ENCODE measurements around the gene DCAF11. TPM values are rescaled to one million over a fixed set of nuclear protein-coding genes. Genes with fewer than 3 reads are reported as not detected.

DCAF11 gene
- total RNA-seq, 1 donor from 2014 or later: 30.7 TPM

DNA sequence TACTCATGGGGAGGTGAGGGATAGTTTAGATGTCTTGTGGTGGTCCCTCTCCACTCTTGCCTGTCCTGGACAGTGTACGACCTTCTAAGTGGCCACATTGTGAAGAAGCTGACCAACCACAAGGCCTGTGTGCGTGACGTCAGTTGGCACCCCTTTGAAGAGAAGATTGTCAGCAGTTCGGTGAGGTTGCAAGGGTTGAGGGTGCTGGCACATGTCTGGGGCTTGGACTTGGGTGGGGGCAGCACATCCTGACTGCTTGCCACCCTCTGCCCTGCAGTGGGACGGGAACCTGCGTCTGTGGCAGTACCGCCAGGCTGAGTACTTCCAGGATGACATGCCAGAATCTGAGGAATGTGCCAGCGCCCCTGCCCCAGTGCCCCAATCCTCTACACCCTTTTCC lies 8.3 kb downstream of the DCAF11 start:
- Mint-ChIP-seq H3K27ac (ENCODE audit: unreplicated experiment) (no peak overlapping the region), H3K36me3 (ENCODE audit: low read depth) (peaks cover 27% of the 10 kb centered on the region), H3K4me3 (ENCODE audit: unreplicated experiment) (no peak overlapping the region)

DNA sequence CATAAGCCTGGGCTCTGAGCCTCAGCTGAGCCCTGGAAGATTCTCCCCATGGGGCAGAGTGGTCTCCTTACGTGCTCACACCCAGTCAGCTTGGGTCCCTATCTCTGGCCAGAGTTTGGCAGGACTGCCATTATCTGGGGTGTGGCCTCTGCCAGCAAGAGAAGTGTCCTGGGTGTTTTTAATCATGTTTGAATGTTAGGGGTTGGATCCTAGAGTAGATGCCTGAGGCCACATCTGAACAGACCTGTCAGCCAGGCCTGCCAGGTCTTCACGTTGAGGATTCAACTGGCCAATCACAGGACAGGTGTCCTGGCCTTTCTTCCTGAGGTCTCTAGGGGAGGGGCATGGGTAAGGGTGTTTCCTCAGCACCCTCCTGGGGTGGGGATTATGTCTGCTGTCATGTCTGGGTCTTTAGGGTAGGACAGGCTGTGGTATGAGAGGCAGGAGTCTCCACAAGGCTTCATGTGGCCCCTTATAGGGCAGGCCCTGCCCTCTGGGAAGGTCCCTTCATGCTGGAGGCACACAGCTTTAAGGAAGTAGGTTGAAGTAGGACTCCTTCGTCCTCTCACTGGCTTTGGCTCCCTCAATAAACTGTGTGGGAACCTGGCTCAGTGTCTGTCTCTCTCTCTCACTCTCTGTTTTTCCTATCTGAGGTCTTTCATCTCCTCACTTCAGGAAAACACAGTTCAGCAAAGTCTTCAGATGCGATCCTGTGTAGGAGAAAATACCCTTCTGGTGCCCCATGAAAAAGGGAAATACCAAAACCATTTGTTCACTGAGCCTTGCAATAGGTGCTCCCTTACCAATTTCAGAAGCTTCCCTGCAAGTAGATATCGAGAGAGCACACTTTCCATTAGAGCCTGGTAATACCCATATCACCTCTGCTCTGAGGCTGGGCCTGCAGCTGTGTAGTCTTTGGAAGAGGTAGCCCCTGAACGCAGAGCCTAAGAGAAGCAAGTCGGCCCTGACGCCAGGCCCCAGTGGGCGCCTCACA lies 9.1 kb downstream of the DCAF11 start:
- H3K4me3 Mint-ChIP-seq (ENCODE audit: unreplicated experiment): no peak overlapping the region
- no peaks in the 10 kb centered on the region for H3K27me3 Mint-ChIP-seq (ENCODE audit: low read depth)
- H3K36me3 Mint-ChIP-seq (ENCODE audit: low read depth): peaks cover 20% of the 10 kb centered on the region
- no peaks in the 10 kb centered on the region for H3K9me3 Mint-ChIP-seq (ENCODE audit: low read depth)
- H3K4me1 Mint-ChIP-seq (ENCODE audit: low read depth): no peaks in the 10 kb centered on the region
- TF ChIP-seq, protein P1, sequence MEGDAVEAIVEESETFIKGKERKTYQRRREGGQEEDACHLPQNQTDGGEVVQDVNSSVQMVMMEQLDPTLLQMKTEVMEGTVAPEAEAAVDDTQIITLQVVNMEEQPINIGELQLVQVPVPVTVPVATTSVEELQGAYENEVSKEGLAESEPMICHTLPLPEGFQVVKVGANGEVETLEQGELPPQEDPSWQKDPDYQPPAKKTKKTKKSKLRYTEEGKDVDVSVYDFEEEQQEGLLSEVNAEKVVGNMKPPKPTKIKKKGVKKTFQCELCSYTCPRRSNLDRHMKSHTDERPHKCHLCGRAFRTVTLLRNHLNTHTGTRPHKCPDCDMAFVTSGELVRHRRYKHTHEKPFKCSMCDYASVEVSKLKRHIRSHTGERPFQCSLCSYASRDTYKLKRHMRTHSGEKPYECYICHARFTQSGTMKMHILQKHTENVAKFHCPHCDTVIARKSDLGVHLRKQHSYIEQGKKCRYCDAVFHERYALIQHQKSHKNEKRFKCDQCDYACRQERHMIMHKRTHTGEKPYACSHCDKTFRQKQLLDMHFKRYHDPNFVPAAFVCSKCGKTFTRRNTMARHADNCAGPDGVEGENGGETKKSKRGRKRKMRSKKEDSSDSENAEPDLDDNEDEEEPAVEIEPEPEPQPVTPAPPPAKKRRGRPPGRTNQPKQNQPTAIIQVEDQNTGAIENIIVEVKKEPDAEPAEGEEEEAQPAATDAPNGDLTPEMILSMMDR (IDR thresholded peaks at IDR 0.05): no peak
- no peak overlapping the region for H3K27ac Mint-ChIP-seq (ENCODE audit: unreplicated experiment)
- DNase-seq (ENCODE audit: low spot score): no peak

More for the DNA sequence above, 8.3 kb downstream of the DCAF11 start:
- no peak for DNase-seq (ENCODE audit: low spot score)
- Mint-ChIP-seq H3K4me1 (ENCODE audit: low read depth) (no peaks in the 10 kb centered on the region), H3K9me3 (ENCODE audit: low read depth) (no peaks in the 10 kb centered on the region), H3K27me3 (ENCODE audit: low read depth) (no peaks in the 10 kb centered on the region)
- TF ChIP-seq, protein P1 (IDR thresholded peaks at IDR 0.05): no peak

DNA sequence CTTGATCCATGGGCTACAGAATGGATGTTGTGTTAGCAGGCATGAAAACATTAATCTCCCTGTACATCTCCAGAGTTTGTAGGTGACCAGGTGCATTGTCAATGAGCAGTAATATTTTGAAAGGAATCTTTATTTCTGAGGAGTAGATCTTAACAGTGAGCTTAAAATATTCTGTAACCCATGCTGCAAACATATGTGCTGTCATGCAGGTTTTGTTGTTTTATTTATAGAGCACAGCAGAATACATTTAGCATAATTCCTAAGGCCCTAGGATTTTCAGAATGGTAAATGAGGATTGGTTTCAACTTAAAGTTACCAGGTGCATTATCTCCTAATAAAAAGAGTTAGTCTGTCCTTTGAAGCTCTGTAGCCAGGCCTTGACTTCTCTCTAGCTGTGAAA lies 12.4 kb downstream of the DCAF11 start:
- Mint-ChIP-seq H3K36me3 (ENCODE audit: low read depth) (peaks cover 10% of the 10 kb centered on the region), H3K27me3 (ENCODE audit: low read depth) (no peaks in the 10 kb centered on the region), H3K4me1 (ENCODE audit: low read depth) (no peaks in the 10 kb centered on the region), H3K27ac (ENCODE audit: unreplicated experiment) (no peak overlapping the region), H3K4me3 (ENCODE audit: unreplicated experiment) (no peak overlapping the region), H3K9me3 (ENCODE audit: low read depth) (no peaks in the 10 kb centered on the region)
- DNase-seq (ENCODE audit: low spot score): no peak
- TF ChIP-seq, protein P1 (IDR thresholded peaks at IDR 0.05): no peak

DNA sequence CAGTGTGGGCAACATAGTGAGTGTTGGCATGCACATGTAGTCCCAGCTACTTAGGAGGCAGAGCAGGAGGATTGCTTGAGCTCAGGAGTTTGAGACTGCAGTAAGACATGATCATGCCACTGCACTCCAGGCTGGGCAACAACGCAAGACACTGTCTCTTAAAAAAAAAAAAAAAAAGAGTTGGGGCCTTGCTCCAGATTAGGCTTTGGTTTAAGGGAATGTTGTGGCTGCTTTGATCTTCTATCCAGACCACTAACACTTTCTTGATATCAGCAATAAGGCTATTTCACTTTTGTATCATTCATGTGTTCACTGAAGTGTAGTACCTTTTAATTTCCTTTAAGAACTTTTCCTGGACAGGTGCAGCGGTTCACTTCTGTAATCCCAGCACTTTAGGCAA lies 13.1 kb downstream of the DCAF11 start:
- Mint-ChIP-seq H3K36me3 (ENCODE audit: low read depth) (peaks cover 9% of the 10 kb centered on the region), H3K9me3 (ENCODE audit: low read depth) (no peaks in the 10 kb centered on the region), H3K4me3 (ENCODE audit: unreplicated experiment) (no peak overlapping the region), H3K27ac (ENCODE audit: unreplicated experiment) (no peak overlapping the region), H3K4me1 (ENCODE audit: low read depth) (no peaks in the 10 kb centered on the region), H3K27me3 (ENCODE audit: low read depth) (no peaks in the 10 kb centered on the region)
- DNase-seq (ENCODE audit: low spot score): no peak
- TF ChIP-seq, protein P1 (IDR thresholded peaks at IDR 0.05): no peak

DNA sequence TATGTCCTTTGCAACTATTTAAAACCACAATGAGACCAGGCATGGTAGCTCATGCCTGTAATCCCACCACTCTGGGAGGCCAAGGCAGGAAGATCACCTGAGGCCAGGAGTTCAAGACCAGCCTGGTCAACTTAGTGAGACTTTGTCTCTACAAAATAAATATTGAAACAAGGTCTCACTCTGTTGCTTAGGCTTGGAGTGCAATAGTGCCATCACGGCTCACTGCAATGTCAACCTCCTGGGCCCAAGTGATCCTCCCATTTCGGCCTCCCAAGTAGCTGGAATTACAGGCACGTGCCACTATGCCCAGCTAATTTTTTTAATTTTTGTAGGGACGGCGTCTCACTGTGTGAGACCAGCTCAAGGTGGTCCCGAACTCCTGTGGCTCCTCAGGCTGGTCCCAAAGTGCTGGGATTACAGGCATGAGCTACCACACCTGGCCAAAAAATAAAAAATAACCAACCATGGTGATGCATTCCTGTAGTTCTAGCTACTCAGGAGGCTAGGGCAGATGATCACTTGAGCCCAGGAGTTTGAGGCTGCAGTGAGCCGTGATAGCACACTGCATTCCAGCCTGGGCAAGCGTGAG lies 14.9 kb downstream of the DCAF11 start:
- H3K4me1 Mint-ChIP-seq (ENCODE audit: low read depth): no peaks in the 10 kb centered on the region
- no peaks in the 10 kb centered on the region for H3K36me3 Mint-ChIP-seq (ENCODE audit: low read depth)
- TF ChIP-seq, protein P1 (IDR thresholded peaks at IDR 0.05): no peak
- no peak overlapping the region for H3K4me3 Mint-ChIP-seq (ENCODE audit: unreplicated experiment)
- H3K27me3 Mint-ChIP-seq (ENCODE audit: low read depth): no peaks in the 10 kb centered on the region
- no peaks in the 10 kb centered on the region for H3K9me3 Mint-ChIP-seq (ENCODE audit: low read depth)
- no peak for DNase-seq (ENCODE audit: low spot score)
- no peak overlapping the region for H3K27ac Mint-ChIP-seq (ENCODE audit: unreplicated experiment)

Measured in chondrocyte (in vitro differentiated cells).